B cell (primary cell): ENCODE measurements around the gene CALD1. TPM values are rescaled to one million over a fixed set of nuclear protein-coding genes. Genes with fewer than 3 reads are reported as not detected.

Experiments
- ATAC-seq: fragments of 200-7000 bp; cut with Tn5 transposase; one replicate; pipeline ENCODE4 v1.10.0; 2021; ENCODE audit warnings: low read depth, mild to moderate bottlenecking, moderate number of reproducible peaks, moderate library complexity
- CTCF ChIA-PET: fragments of 350-600 bp; sonication (Branson Sonifier 250); formaldehyde crosslinking; loops from one replicate; lab custom pipeline; 2021; ENCODE audit warnings: antibody characterized with exemption, inconsistent platforms; lab: Charles Lee
- POLR2A ChIA-PET: fragments of 350-600 bp; sonication (Branson Sonifier 250); formaldehyde crosslinking; loops from one replicate; lab custom pipeline; 2021; ENCODE audit warnings: antibody characterized with exemption; lab: Charles Lee
- DNase-seq: peaks from one replicate; pipeline ENCODE4 v3.0.0; 2013
- H2AFZ ChIP-seq: 2 replicates; pipeline ENCODE4 v1.6.1; 2012; ENCODE audit warnings: mild to moderate bottlenecking, low read depth, low read length; ENCODE audit not compliant: insufficient read depth, poor library complexity, severe bottlenecking
- H3K27ac ChIP-seq, 2 donors: 1 replicate in 1 of 2; 2 replicates in 1 of 2; pipeline ENCODE4 v1.5.1; 2012 to 2013; ENCODE audit warnings: low read length in 2 of 2, mild to moderate bottlenecking in 2 of 2, moderate library complexity in 1 of 2
- H3K27me3 ChIP-seq, 4 experiments: fragments of 200-600 bp in 1 of 4; sonication (generic) in 1 of 4; replicated peaks in 1 of 4; 1 replicate in 2 of 4; 2 replicates in 2 of 4; pipeline versions ENCODE4 v1.6.1 to v1.7.0; 2013 to 2016; ENCODE audit warnings: low read length in 3 of 4, mild to moderate bottlenecking in 2 of 4, mixed read lengths in 1 of 4, moderate library complexity in 1 of 4; ENCODE audit not compliant: insufficient read depth in 4 of 4, control insufficient read depth in 3 of 4; ENCODE audit errors: control extremely low read depth in 1 of 4
- H3K36me3 ChIP-seq, 2 experiments: replicated peaks in 1 of 2; 1 replicate in 1 of 2; 2 replicates in 1 of 2; pipeline versions ENCODE4 v1.6.1 to v1.7.1; 2013; ENCODE audit warnings: low read length in 1 of 2; ENCODE audit not compliant: insufficient read depth in 2 of 2, control insufficient read depth in 1 of 2; ENCODE audit errors: control extremely low read depth in 1 of 2, extremely low read depth in 1 of 2
- H3K4me1 ChIP-seq, 2 donors: fragments of 200-600 bp in 1 of 2; sonication (generic) in 1 of 2; 1 replicate in 1 of 2; 2 replicates in 1 of 2; pipeline versions ENCODE4 v1.5.1 to v1.6.1; 2013 to 2017; ENCODE audit warnings: low read length in 2 of 2; ENCODE audit not compliant: control insufficient read depth in 2 of 2, insufficient read depth in 2 of 2
- H3K4me2 ChIP-seq: replicated peaks from 2 replicates; pipeline ENCODE3; 2012; ENCODE audit warnings: mild to moderate bottlenecking, low read depth, low read length; ENCODE audit not compliant: poor library complexity, severe bottlenecking
- H3K4me3 ChIP-seq, 5 experiments: fragments of 200-600 bp in 1 of 5; sonication (generic) in 1 of 5; 1 replicate in 3 of 5; 2 replicates in 2 of 5; pipeline versions ENCODE4 v1.5.1 to v1.7.0; 2011 to 2016; ENCODE audit warnings: low read length in 4 of 5, mild to moderate bottlenecking in 4 of 5, low read depth in 2 of 5, control low read depth in 1 of 5, moderate library complexity in 1 of 5; ENCODE audit not compliant: insufficient read depth in 1 of 5; ENCODE audit errors: control extremely low read depth in 1 of 5, extremely low read depth in 1 of 5
- H3K79me2 ChIP-seq: fragments of 200-600 bp; sonication (generic); one replicate; pipeline ENCODE4 v1.6.0; 2016; ENCODE audit warnings: low read length; ENCODE audit not compliant: control insufficient read depth, insufficient read depth
- H3K9ac ChIP-seq: fragments of 200-600 bp; sonication (generic); 2 replicates; pipeline ENCODE4 v1.6.1; 2017; ENCODE audit warnings: mild to moderate bottlenecking, low read length, moderate library complexity
- H3K9me3 ChIP-seq, 3 donors: one replicate each; pipeline versions ENCODE4 v1.6.1 to v1.7.1; 2013; ENCODE audit warnings: low read length in 2 of 3; ENCODE audit not compliant: control insufficient read depth in 2 of 3, insufficient read depth in 1 of 3; ENCODE audit errors: control extremely low read depth in 1 of 3
- H4K20me1 ChIP-seq: 2 replicates; pipeline ENCODE4 v1.6.0; 2012; ENCODE audit warnings: mild to moderate bottlenecking, low read length; ENCODE audit not compliant: insufficient read depth, control insufficient read depth, poor library complexity, severe bottlenecking
- H3K27ac Mint-ChIP-seq: one replicate; pipeline ENCODE4 v1.8.0; 2021; ENCODE audit warnings: mixed read lengths
- H3K27me3 Mint-ChIP-seq: one replicate; pipeline ENCODE4 v1.8.0; 2021; ENCODE audit warnings: mixed read lengths
- H3K4me1 Mint-ChIP-seq: one replicate; pipeline ENCODE4 v1.8.0; 2021; ENCODE audit warnings: mixed read lengths
- H3K4me3 Mint-ChIP-seq: one replicate; pipeline ENCODE4 v1.8.0; 2021; ENCODE audit warnings: mixed read lengths
- H3K9me3 Mint-ChIP-seq: one replicate; pipeline ENCODE4 v1.8.0; 2022; ENCODE audit warnings: mixed read lengths; ENCODE audit not compliant: insufficient read depth
- CTCF ChIP-seq: fragments of 200-600 bp; IDR thresholded peaks from one replicate; pipeline ENCODE4 v1.8.0; 2022; ENCODE audit warnings: antibody characterized with exemption, mild to moderate bottlenecking
- EZH2 ChIP-seq: IDR thresholded peaks from 2 replicates; pipeline ENCODE4 v1.6.1; 2012; ENCODE audit warnings: borderline replicate concordance, low read depth, mild to moderate bottlenecking, moderate library complexity, low read length; ENCODE audit not compliant: insufficient read depth, poor library complexity, severe bottlenecking
- WGBS: methylation state at CpG from one replicate; pipeline ENCODE4 v1.1.5; 2013; ENCODE audit warnings: missing lambda C conversion rate; ENCODE audit not compliant: insufficient coverage; 5-methylcytosine and 5-hydroxymethylcytosine counted together
- intact Hi-C: fragments of 100-400 bp; cut with micrococcal nuclease; formaldehyde crosslinking; loops from one replicate; pipeline ENCODE4 v1.10.0; 2022
- polyA plus RNA-seq: library from polyadenylated mRNA; depleted of rRNA; stranded (reverse); fragments of >200 nt; gene quantifications from 2 replicates; pipeline ENCODE4 v1.2.3, GENCODE V29; 2012
- total RNA-seq, 2 donors: library from RNA; stranded (reverse); fragments of 120-200 nt in 1 of 2; gene quantifications; 1 replicate in 1 of 2; 2 replicates in 1 of 2; pipeline versions ENCODE4 v1.2.3 to v1.2.4, GENCODE V29; 2013 to 2022

CALD1 gene
- total and polyA plus RNA-seq, 2 donors (not counting 1 experiment from before 2014, with no cell fraction given), result 0.18 to 0.69 TPM

GRCh38 chr7:134927723-134928122 is 148.3 kb downstream of the CALD1 start:
- intact Hi-C loops, result no loop called here
- no peaks in the 10 kb centered on the region for H4K20me1 ChIP-seq
- H3K36me3 ChIP-seq, result no peaks in the 10 kb centered on the region
- H3K27me3 Mint-ChIP-seq, result no peaks in the 10 kb centered on the region
- ATAC-seq (no peak), DNase-seq (no peak)
- WGBS, result no CpG with 5 or more reads among the region's 3 CpGs
- no peaks in the 10 kb centered on the region for H3K9me3 ChIP-seq
- H3K27ac ChIP-seq, result no peak overlapping the region
- H3K79me2 ChIP-seq, result no peaks in the 10 kb centered on the region
- TF ChIP-seq EZH2 (no peak), CTCF (no peak)
- H3K27ac Mint-ChIP-seq, result no peak overlapping the region
- no peak overlapping the region for H3K4me2 ChIP-seq
- peaks cover 0 to 4% of the 10 kb centered on the region in 2 donors for H3K4me1 ChIP-seq
- no peak overlapping the region for H2AFZ ChIP-seq
- no peak overlapping the region for H3K4me3 ChIP-seq
- H3K9me3 Mint-ChIP-seq, result no peaks in the 10 kb centered on the region
- no peak overlapping the region for H3K4me3 Mint-ChIP-seq
- ChIA-PET POLR2A (no interaction called here), CTCF (no interaction called here)
- peaks cover 10% of the 10 kb centered on the region for H3K4me1 Mint-ChIP-seq
- no peaks in the 10 kb centered on the region for H3K27me3 ChIP-seq
- no peak overlapping the region for H3K9ac ChIP-seq

- Histone ChIP-seq H3K27ac (no peak overlapping the region), H3K27me3 (no peaks in the 10 kb centered on the region), H3K4me1 (peaks cover under 1 to 12% of the 10 kb centered on the region in 2 donors), H3K9me3 (no peaks in the 10 kb centered on the region), H4K20me1 (no peaks in the 10 kb centered on the region), H2AFZ (no peak overlapping the region), H3K79me2 (no peaks in the 10 kb centered on the region), H3K9ac (no peak overlapping the region), H3K4me2 (no peak overlapping the region), H3K4me3 (no peak overlapping the region), H3K36me3 (no peaks in the 10 kb centered on the region)
- intact Hi-C loops, result no loop called here
- ATAC-seq, result no peak
- TF ChIP-seq EZH2, result no peak
- no peak for TF ChIP-seq CTCF
- no peak overlapping the region for H3K4me3 Mint-ChIP-seq
- ChIA-PET CTCF (interaction anchor here (0.7 kb wide), 1 partner anchor 9 kb away, joined by 3 read pairs; no protein-coding TSS in a partner anchor), POLR2A (no interaction called here)
- H3K4me1 Mint-ChIP-seq, result peaks cover 18% of the 10 kb centered on the region
- DNase-seq, result no peak
- 97% methylated on average over 15 of the region's 18 CpGs for WGBS
- H3K27me3 Mint-ChIP-seq, result no peaks in the 10 kb centered on the region
- H3K27ac Mint-ChIP-seq, result no peak overlapping the region
- H3K9me3 Mint-ChIP-seq, result no peaks in the 10 kb centered on the region
Observed at GRCh38 chr7:134928554-134928953, 149.1 kb downstream of the CALD1 start.
